Rectal smooth muscle tissue (tissue), 1 donor: ENCODE data around the gene REC114.
"Not testable (repeated sequence)": the region's sequence is repeated elsewhere in the genome, so short reads cannot be mapped to it uniquely, and the experiment has no call there.

Experiments
- H3K27ac ChIP-seq: one replicate; pipeline ENCODE4 v1.7.0; 2013; ENCODE audit warnings: low read depth, low read length, inconsistent platforms
- H3K27me3 ChIP-seq: one replicate; pipeline ENCODE4 v1.7.0; 2013; ENCODE audit warnings: low read length; ENCODE audit not compliant: control insufficient read depth, insufficient read depth
- H3K36me3 ChIP-seq: one replicate; pipeline ENCODE4 v1.7.0; 2013; ENCODE audit warnings: low read length; ENCODE audit not compliant: control insufficient read depth, insufficient read depth
- H3K4me1 ChIP-seq: one replicate; pipeline ENCODE4 v1.7.0; 2013; ENCODE audit warnings: low read length; ENCODE audit not compliant: control insufficient read depth, insufficient read depth
- H3K4me3 ChIP-seq: one replicate; pipeline ENCODE4 v1.7.0; 2013; ENCODE audit warnings: low read length
- H3K9ac ChIP-seq: one replicate; pipeline ENCODE4 v1.7.0; 2013; ENCODE audit warnings: low read length

REC114 gene

DNA sequence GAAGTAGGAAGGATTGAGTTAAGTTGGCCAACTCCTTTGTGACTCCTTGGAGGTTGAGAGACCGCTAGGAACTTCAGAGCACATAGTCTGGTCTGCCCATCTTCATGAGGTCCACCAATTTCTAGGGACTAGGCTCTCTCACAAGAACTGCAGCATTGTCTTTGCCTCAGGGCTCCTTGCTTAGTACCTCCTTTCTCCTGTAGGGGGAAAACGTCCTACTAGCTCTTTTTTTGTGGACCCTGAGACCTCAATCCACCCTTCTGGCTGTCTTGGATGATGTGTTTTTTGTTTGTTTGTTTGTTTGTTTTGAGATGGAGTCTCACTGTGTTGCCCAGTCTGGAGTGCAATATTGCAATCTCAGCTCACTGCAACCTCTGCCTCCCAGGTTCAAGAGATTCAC, 21.6 kb downstream of the REC114 start:
- no peaks in the 10 kb centered on the region for H3K27me3 ChIP-seq
- H3K36me3 ChIP-seq: no peaks in the 10 kb centered on the region
- no peak overlapping the region for H3K9ac ChIP-seq
- H3K4me1 ChIP-seq: no peaks in the 10 kb centered on the region
- no peak overlapping the region for H3K4me3 ChIP-seq
- H3K27ac ChIP-seq: no peak overlapping the region

DNA sequence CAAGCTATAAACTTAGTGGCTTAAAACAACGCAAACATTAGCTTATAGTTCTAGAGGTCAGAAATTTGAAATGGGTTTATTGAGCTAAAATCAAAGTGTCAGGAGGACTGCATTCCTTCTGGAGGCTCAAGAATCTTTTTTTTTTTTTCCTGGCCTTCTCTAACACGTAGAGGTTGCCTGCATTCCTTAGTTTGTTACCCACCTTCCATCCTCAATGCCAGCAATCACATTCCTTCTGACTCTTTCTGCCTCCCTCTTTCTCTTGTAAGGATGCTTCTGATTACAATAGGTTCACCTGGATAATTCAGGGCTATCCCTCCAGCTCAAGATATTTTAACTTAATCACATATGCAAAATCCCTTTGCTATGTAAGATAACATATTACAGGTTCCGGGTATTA, 24.8 kb downstream of the REC114 start:
- Histone ChIP-seq H3K9ac (no peak overlapping the region), H3K4me1 (no peaks in the 10 kb centered on the region), H3K4me3 (no peak overlapping the region), H3K27me3 (no peaks in the 10 kb centered on the region), H3K36me3 (no peaks in the 10 kb centered on the region), H3K27ac (no peak overlapping the region)

DNA sequence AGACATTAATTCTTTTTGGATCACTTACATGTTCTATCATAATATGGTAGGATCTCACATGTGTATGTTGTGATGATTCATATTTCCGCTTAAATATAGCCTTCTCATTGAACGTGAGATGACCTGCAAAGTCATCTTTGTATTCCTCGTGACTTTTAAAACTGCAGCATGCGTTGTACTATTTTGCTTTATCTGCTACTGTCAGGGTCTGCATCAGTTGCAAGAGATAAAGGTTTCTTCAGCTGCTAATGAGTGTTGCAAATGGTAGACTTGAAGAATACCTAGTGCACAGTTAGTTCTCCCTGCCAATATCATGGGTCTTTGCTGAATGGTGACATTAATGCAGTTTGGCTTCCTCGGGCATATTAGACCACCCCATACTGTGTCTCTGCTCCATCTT, 31.8 kb downstream of the REC114 start:
- no peak overlapping the region for H3K4me3 ChIP-seq
- H3K4me1 ChIP-seq: no peaks in the 10 kb centered on the region
- no peak overlapping the region for H3K9ac ChIP-seq
- no peaks in the 10 kb centered on the region for H3K27me3 ChIP-seq
- H3K27ac ChIP-seq: no peak overlapping the region
- H3K36me3 ChIP-seq: no peaks in the 10 kb centered on the region

DNA sequence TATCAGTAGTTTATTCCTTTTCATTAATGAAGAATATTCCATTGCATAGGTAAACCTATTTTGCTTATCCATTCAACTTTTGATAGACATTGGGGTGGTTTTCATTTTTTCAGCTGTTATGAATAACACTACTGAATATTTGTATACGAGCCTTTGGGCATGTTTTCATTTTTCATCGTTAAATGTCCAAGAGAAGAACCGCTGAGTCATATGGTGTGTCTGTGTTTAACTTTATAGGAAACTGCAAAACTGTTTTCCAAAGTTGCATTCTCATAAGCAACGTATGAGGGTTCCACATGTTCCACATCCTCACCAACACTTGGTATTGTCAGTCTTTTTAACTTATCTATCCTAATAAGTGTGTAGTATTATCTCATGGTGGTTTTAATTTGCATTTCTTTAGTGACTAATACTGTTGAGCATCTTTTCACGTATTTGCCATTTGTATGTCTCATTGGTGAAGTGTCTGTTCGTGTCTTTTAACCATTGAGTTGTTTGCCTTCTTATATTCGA, 33.8 kb downstream of the REC114 start:
- Histone ChIP-seq H3K27ac (no peak overlapping the region), H3K4me3 (no peak overlapping the region), H3K4me1 (no peaks in the 10 kb centered on the region), H3K27me3 (no peaks in the 10 kb centered on the region), H3K9ac (no peak overlapping the region), H3K36me3 (no peaks in the 10 kb centered on the region)

DNA sequence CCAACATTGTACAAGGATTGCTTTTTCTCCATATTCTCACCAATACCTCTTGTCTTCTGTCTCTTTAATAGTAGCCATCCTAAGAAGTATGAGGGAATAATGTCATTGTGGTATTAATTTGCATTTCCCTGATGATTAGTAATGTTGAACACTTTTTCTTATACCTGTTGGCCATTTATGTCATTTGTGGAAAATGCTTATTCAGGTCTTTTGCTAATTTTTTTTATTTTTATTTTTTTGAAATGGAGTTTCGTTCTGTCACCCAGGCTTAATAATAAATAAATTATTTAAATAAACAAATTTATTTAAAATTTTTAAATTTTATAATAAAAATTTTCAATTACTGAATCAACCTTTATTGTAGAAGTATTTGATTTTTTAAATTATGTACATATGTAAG, 37.1 kb downstream of the REC114 start:
- no peaks in the 10 kb centered on the region for H3K4me1 ChIP-seq
- H3K36me3 ChIP-seq: no peaks in the 10 kb centered on the region
- H3K9ac ChIP-seq: no peak overlapping the region
- H3K27me3 ChIP-seq: no peaks in the 10 kb centered on the region
- H3K4me3 ChIP-seq: no peak overlapping the region
- H3K27ac ChIP-seq: no peak overlapping the region

DNA sequence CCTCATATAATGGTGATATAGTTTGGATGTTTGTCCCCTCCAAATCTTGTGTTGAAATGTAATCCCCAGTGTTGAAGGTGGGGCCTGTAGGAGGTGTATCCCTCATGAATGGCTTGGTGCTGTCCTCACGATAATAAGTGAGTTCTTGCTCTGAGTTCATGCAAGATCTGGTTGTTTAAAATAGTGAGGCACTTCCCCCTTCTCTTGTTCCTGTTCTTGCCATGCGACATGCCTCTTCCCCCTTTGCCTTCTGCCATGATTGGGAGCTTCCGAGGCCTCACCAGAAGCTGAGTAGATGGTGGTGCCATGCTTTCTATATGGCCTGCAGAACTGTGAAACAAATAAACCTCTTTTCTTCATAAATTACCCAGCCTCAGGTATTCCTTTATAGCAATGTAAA, 39.2 kb downstream of the REC114 start:
- Histone ChIP-seq H3K27ac (no peak overlapping the region), H3K9ac (no peak overlapping the region), H3K36me3 (no peaks in the 10 kb centered on the region), H3K27me3 (no peaks in the 10 kb centered on the region), H3K4me1 (no peaks in the 10 kb centered on the region), H3K4me3 (no peak overlapping the region)

DNA sequence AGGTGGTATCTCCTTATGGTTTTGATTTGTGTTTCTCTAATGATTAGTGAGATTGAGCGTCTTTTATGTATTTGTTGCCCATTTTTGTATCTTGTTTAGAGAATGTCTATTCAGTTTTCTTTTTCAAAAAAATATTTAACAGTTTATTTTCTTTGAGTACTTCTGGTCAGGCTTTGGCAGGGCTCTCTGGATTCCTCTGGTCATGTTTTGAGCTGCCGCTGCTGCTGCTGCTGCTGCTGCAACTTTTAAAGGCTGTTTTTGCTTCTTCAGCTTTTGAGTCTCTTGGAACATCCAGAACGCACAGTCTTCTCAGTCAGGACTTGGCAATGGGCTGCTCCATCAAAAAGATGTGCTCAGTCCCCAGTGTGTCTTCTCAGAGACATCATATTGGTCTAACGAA, 40.1 kb downstream of the REC114 start:
- Histone ChIP-seq H3K9ac (no peak overlapping the region), H3K27ac (no peak overlapping the region), H3K4me3 (no peak overlapping the region), H3K27me3 (no peaks in the 10 kb centered on the region), H3K4me1 (no peaks in the 10 kb centered on the region), H3K36me3 (no peaks in the 10 kb centered on the region)

DNA sequence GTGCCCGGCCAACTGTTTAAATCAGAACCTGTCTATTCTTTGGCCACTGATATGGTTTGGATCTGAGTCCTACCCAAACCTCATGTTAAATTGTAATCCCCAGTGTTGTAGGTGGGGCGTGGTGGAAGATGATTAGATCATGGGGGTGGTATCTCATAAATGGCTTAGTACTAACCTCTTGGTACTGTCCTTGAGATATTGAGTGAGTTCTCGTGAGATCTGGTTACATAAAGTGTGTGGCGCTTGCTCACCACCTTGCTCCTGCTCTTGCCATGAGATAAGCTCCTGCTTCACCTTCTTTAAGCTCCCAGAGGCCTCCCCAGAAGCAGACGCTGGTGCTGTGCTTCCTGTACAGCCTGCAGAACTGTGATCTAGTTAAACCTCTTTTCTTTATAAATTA, 42.4 kb downstream of the REC114 start:
- Histone ChIP-seq H3K9ac (no peak overlapping the region), H3K36me3 (no peaks in the 10 kb centered on the region), H3K4me3 (no peak overlapping the region), H3K27me3 (no peaks in the 10 kb centered on the region), H3K4me1 (no peaks in the 10 kb centered on the region), H3K27ac (no peak overlapping the region)

DNA sequence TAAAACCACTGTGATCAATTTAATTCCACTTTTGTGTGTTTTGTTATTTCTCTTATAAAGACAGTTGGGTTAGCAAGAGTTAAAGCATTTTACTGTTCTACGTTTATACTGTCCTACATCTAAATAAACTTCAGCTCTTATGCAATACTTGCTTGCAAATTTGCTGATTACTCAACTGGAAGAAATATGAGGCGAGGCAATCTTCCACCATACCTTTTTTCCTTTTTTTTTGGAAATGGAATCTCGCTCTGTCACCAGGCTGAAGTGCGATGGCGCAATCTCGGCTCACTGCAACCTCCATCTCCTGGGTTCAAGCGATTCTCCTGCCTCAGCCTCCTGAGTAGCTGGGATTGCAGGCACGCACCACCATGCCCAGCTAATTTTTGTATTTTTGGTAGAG, 42.9 kb downstream of the REC114 start:
- not testable (repeated sequence) for H3K4me3 ChIP-seq, H3K27me3 ChIP-seq, H3K9ac ChIP-seq, H3K27ac ChIP-seq, H3K4me1 ChIP-seq, H3K36me3 ChIP-seq

DNA sequence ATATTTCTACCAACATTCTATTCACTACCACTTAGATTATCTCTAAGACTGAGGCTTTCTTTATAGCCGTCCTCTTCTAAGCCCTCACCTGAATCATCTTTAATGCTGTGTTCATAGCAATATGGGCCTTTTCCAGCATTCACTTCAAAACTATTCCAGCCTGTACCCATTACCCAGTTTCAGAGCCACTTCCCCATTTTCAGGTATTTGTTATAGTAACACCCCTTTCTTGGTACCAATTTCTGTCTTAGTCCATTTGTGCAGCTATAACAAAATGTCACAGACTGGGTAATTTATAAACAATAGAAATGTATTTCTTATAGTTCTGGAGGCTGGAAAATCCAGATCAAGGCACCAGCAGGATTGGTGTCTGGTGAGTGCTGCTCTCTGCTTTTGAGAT, 45.7 kb downstream of the REC114 start:
- H3K9ac ChIP-seq: no peak overlapping the region
- H3K27me3 ChIP-seq: no peaks in the 10 kb centered on the region
- no peak overlapping the region for H3K4me3 ChIP-seq
- no peaks in the 10 kb centered on the region for H3K36me3 ChIP-seq
- no peak overlapping the region for H3K27ac ChIP-seq
- H3K4me1 ChIP-seq: no peaks in the 10 kb centered on the region

DNA sequence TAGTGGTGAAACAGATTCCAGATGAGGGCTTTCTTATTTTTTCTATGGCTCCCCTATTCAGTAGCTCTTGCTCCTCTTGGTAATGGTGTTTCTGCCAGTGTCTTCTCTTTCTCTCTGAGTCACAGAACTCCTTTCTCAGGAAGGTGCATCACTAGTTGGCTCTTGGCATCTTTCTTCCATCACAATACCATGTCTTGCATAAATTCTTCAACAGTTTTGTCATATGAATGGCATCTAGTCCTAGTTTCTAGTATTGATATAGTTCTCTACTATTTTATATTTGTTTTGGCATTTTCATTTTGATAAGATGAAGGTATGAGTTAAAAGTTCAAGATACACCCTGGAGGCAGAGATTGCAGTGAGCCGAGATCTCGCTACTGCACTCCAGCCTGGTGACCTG, 51.0 kb downstream of the REC114 start:
- no peak overlapping the region for H3K4me3 ChIP-seq
- no peak overlapping the region for H3K9ac ChIP-seq
- H3K27me3 ChIP-seq: no peaks in the 10 kb centered on the region
- H3K4me1 ChIP-seq: no peaks in the 10 kb centered on the region
- no peak overlapping the region for H3K27ac ChIP-seq
- H3K36me3 ChIP-seq: no peaks in the 10 kb centered on the region

DNA sequence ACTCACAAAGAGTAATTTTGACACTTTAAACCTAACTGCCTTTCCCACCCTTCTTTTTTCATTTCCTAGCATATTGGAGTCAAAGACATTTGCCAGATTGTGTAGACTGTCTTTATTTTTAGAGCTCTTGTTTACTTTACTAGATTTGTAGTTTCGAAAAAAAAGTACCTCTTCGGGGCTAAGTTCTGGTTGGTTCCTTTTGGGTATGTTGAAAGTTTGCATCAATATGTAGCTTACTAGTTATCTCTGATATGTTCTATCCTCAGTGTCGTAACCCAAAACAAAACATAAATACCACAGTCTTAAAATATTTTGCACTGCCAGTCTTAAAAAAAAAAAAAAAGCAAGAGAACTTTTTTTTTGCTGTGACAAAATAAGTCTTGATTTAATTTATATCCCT, 52.2 kb downstream of the REC114 start:
- Histone ChIP-seq H3K36me3 (no peaks in the 10 kb centered on the region), H3K4me1 (no peaks in the 10 kb centered on the region), H3K27me3 (no peaks in the 10 kb centered on the region), H3K4me3 (no peak overlapping the region), H3K9ac (no peak overlapping the region), H3K27ac (no peak overlapping the region)

DNA sequence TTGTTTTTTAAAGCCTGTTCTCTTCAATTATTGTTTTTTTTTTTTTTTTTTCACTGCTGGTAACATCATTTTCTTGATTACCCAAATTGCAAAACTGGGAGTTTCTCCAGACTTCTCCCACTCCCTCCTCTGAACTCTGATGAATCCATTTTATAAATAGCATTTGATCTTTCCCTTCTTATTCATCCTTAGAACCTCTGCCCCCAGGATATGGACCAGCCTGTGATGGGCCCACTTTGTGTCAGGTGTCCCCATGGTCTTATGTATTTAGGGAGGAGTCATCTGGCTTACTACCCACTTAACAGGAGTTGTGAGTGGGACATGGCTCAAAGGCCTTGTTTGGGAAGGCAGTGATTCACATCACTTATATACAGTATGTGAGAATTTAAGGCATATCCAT, 57.7 kb downstream of the REC114 start:
- Histone ChIP-seq H3K9ac (no peak overlapping the region), H3K4me3 (no peak overlapping the region), H3K36me3 (no peaks in the 10 kb centered on the region), H3K27ac (no peak overlapping the region), H3K27me3 (no peaks in the 10 kb centered on the region), H3K4me1 (no peaks in the 10 kb centered on the region)
